Measurements from ENCODE around the gene SMARCC2.

DNA sequence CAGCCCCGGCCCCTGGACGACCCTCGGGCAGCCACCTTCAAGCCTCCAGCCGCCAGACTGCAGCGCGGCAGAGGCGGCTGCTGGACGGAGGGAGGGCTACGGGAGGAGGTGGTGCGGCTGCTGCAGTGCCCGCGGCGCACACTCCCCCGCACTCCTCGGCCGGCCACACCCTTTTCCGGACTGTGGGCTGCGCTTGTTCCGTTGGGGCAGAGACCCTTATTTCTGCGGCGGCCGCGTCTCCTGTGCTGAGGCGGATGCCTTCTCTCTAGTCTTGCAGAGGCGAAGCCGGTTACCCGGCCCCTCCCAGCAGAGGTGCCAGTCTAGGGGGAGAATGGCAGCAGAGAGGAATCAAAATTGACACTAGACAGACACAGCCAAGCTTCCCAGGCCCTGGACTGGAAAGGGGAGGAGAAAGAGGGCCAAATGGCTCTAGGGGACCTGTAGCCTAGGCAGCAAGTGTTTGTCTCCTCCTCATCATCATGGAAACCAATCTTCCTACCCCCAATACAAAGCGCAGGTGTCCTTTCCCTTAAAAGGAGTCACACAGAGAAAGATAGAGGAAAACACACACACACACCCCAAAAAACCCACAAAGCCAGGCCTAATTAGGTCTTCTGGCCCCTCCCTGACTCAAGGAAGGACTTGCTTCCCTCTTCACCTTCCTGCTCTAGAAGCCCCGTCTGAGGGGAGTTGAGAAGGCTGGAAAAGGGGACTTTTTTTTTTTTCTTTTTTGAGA is 59.9 kb downstream of the SMARCC2 start:
- TF ChIP-seq POLR2A (IDR thresholded peaks at IDR 0.05), result peak; percentile 59
- TF ChIP-seq POLR2AphosphoS5 (IDR thresholded peaks at IDR 0.05), result peak; percentile 75 to 81 (median 77)
- no peak for TF ChIP-seq CTCF (IDR thresholded peaks at IDR 0.05)
- no peak for TF ChIP-seq EP300 (IDR thresholded peaks at IDR 0.05; ENCODE audit: low read depth)
